Measurements from ENCODE around the gene PTHLH. TPM values are rescaled to one million over a fixed set of nuclear protein-coding genes. Genes with fewer than 3 reads are reported as not detected.

Gene PTHLH
- total RNA-seq, 4 donors from 2014 or later: 0.26 TPM; not detected in 3

GRCh38 chr12:27973487-27973890 is 956 bp upstream of the PTHLH start:
- ATAC-seq (no peak), DNase-seq (no peak)
- no peaks in the 10 kb centered on the region for H3K36me3 ChIP-seq
- H3K27me3 ChIP-seq: peaks cover 39 to 71% (median 42%) of the 10 kb centered on the region in 3 donors
- intact Hi-C loops (cut with DNase I; ENCODE audit: low total_unique reads) (no loop called here), in situ Hi-C loops (cut with MboI; ENCODE audit: low sequenced_read_pairs in 4 of 4) (no loop called here)
- no peak for TF ChIP-seq CTCF (IDR thresholded peaks at IDR 0.05 in 4 of 5, conservative IDR thresholded peaks at IDR 0.05 in 1 of 5)
- TF ChIP-seq POLR2A (IDR thresholded peaks at IDR 0.05): no peak
- H3K27ac ChIP-seq: no peak overlapping the region
- no peak overlapping the region for H3K4me3 ChIP-seq
- H3K9me3 ChIP-seq: no peaks in the 10 kb centered on the region
- peaks cover 8 to 25% of the 10 kb centered on the region in 2 donors for H3K4me1 ChIP-seq

GRCh38 chr12:27971606-27972005 is 927 bp downstream of the PTHLH start:
- no peaks in the 10 kb centered on the region for H3K9me3 ChIP-seq
- H3K27ac ChIP-seq: no peak overlapping the region
- H3K36me3 ChIP-seq: no peaks in the 10 kb centered on the region
- no peak overlapping the region for H3K4me3 ChIP-seq
- no peak for TF ChIP-seq POLR2A (IDR thresholded peaks at IDR 0.05)
- TF ChIP-seq CTCF (IDR thresholded peaks at IDR 0.05 in 4 of 5, conservative IDR thresholded peaks at IDR 0.05 in 1 of 5): no peak
- in situ Hi-C loops (cut with MboI; ENCODE audit: low sequenced_read_pairs in 4 of 4): no loop called here
- peaks cover 8 to 25% of the 10 kb centered on the region in 2 donors for H3K4me1 ChIP-seq
- DNase-seq (no peak), ATAC-seq (no peak)
- H3K27me3 ChIP-seq: peaks cover 54 to 79% (median 58%) of the 10 kb centered on the region in 3 donors
- intact Hi-C loops (cut with DNase I; ENCODE audit: low total_unique reads): no loop called here

GRCh38 chr12:27971121-27971489 is 1.4 kb downstream of the PTHLH start:
- in situ Hi-C loops (cut with MboI; ENCODE audit: low sequenced_read_pairs in 4 of 4) (no loop called here), intact Hi-C loops (cut with DNase I; ENCODE audit: low total_unique reads) (no loop called here)
- Histone ChIP-seq H3K4me1 (peaks cover 8 to 25% of the 10 kb centered on the region in 2 donors), H3K9me3 (no peaks in the 10 kb centered on the region), H3K27ac (no peak overlapping the region), H3K36me3 (no peaks in the 10 kb centered on the region), H3K27me3 (peaks cover 53 to 74% (median 55%) of the 10 kb centered on the region in 3 donors), H3K4me3 (peak overlapping the region in 2 of 4 donors; percentile 12 to 55)
- DNase-seq (no peak), ATAC-seq (no peak)
- no peak for TF ChIP-seq POLR2A (IDR thresholded peaks at IDR 0.05)

- H3K9me3 ChIP-seq: no peaks in the 10 kb centered on the region
- H3K36me3 ChIP-seq: no peaks in the 10 kb centered on the region
- DNase-seq (no peak), ATAC-seq (no peak)
- H3K4me3 ChIP-seq: peak overlapping the region; percentile 12 to 55 (median 40)
- peaks cover 8 to 24% of the 10 kb centered on the region in 2 donors for H3K4me1 ChIP-seq
- peak overlapping the region in 1 of 4 donors; percentile 22 for H3K27ac ChIP-seq
- in situ Hi-C loops (cut with MboI; ENCODE audit: low sequenced_read_pairs in 4 of 4) (no loop called here), intact Hi-C loops (cut with DNase I; ENCODE audit: low total_unique reads) (no loop called here)
- TF ChIP-seq CTCF (IDR thresholded peaks at IDR 0.05 in 4 of 5, conservative IDR thresholded peaks at IDR 0.05 in 1 of 5) (no peak), POLR2A (IDR thresholded peaks at IDR 0.05) (no peak)
- H3K27me3 ChIP-seq: peaks cover 47 to 69% (median 54%) of the 10 kb centered on the region in 3 donors
These were observed 2.0 kb downstream of the PTHLH start for GRCh38 chr12:27970401-27971120.

- intact Hi-C loops (cut with DNase I; ENCODE audit: low total_unique reads): no loop called here
- in situ Hi-C loops (cut with MboI; ENCODE audit: low sequenced_read_pairs in 4 of 4): no loop called here
These were observed 2.7 kb downstream of the PTHLH start for GRCh38 chr12:27969624-27970400.

More at GRCh38 chr12:27969624-27970400, 2.7 kb downstream of the PTHLH start:
- Histone ChIP-seq H3K4me1 (peaks cover 8 to 17% of the 10 kb centered on the region in 2 donors), H3K27ac (peak overlapping the region in 1 of 4 donors; percentile 22), H3K36me3 (no peaks in the 10 kb centered on the region), H3K9me3 (no peaks in the 10 kb centered on the region), H3K4me3 (peak overlapping the region; percentile 46 to 55 (median 53)), H3K27me3 (peaks cover 42 to 61% (median 55%) of the 10 kb centered on the region in 3 donors)
- TF ChIP-seq CTCF (IDR thresholded peaks at IDR 0.05 in 4 of 5, conservative IDR thresholded peaks at IDR 0.05 in 1 of 5): no peak
- TF ChIP-seq POLR2A (IDR thresholded peaks at IDR 0.05): no peak
- peak; percentile 39 to 41 for ATAC-seq
- no peak for DNase-seq
